ENCODE data around the gene ADAMTS16.

Gene ADAMTS16

GRCh38 chr5:5221724-5222123 lies 81.6 kb downstream of the ADAMTS16 start:
- DNase-seq (ENCODE audit: low read depth, low spot score), result no peak

- DNase-seq (ENCODE audit: low read depth, low spot score), result no peak
Observed at GRCh38 chr5:5231576-5231975, 91.4 kb downstream of the ADAMTS16 start.

GRCh38 chr5:5234912-5235311 lies 94.8 kb downstream of the ADAMTS16 start:
- DNase-seq (ENCODE audit: low read depth, low spot score), result no peak

GRCh38 chr5:5235685-5236084 lies 95.6 kb downstream of the ADAMTS16 start:
- no peak for DNase-seq (ENCODE audit: low read depth, low spot score)

GRCh38 chr5:5239191-5239590 lies 99.1 kb downstream of the ADAMTS16 start:
- no peak for DNase-seq (ENCODE audit: low read depth, low spot score)

GRCh38 chr5:5240234-5240633 lies 100.1 kb downstream of the ADAMTS16 start:
- DNase-seq (ENCODE audit: low read depth, low spot score), result no peak

GRCh38 chr5:5242056-5242455 lies 101.9 kb downstream of the ADAMTS16 start:
- peak; percentile 75 for DNase-seq (ENCODE audit: low read depth, low spot score)

GRCh38 chr5:5246736-5247135 lies 106.6 kb downstream of the ADAMTS16 start:
- DNase-seq (ENCODE audit: low read depth, low spot score), result no peak

GRCh38 chr5:5250758-5251157 lies 110.6 kb downstream of the ADAMTS16 start:
- DNase-seq (ENCODE audit: low read depth, low spot score), result no peak

- peak; percentile 20 for DNase-seq (ENCODE audit: low read depth, low spot score)
Observed at GRCh38 chr5:5252106-5252505, 112.0 kb downstream of the ADAMTS16 start.

GRCh38 chr5:5257353-5257752 lies 117.2 kb downstream of the ADAMTS16 start:
- DNase-seq (ENCODE audit: low read depth, low spot score), result no peak

GRCh38 chr5:5258564-5258963 lies 118.4 kb downstream of the ADAMTS16 start:
- no peak for DNase-seq (ENCODE audit: low read depth, low spot score)

GRCh38 chr5:5264727-5265126 lies 124.6 kb downstream of the ADAMTS16 start:
- no peak for DNase-seq (ENCODE audit: low read depth, low spot score)

- DNase-seq (ENCODE audit: low read depth, low spot score), result peak; percentile 11
Observed at GRCh38 chr5:5266297-5266696, 126.2 kb downstream of the ADAMTS16 start.

GRCh38 chr5:5270161-5270560 lies 130.0 kb downstream of the ADAMTS16 start:
- no peak for DNase-seq (ENCODE audit: low read depth, low spot score)

GRCh38 chr5:5270958-5271785 lies 131.0 kb downstream of the ADAMTS16 start:
- DNase-seq (ENCODE audit: low read depth, low spot score), result peak; percentile 83

- no peak for DNase-seq (ENCODE audit: low read depth, low spot score)
Observed at GRCh38 chr5:5271786-5272321, 131.7 kb downstream of the ADAMTS16 start.

GRCh38 chr5:5273398-5273797 lies 133.3 kb downstream of the ADAMTS16 start:
- no peak for DNase-seq (ENCODE audit: low read depth, low spot score)

GRCh38 chr5:5273976-5274375 lies 133.8 kb downstream of the ADAMTS16 start:
- no peak for DNase-seq (ENCODE audit: low read depth, low spot score)

GRCh38 chr5:5275211-5275610 lies 135.1 kb downstream of the ADAMTS16 start:
- no peak for DNase-seq (ENCODE audit: low read depth, low spot score)

GRCh38 chr5:5276430-5276829 lies 136.3 kb downstream of the ADAMTS16 start:
- DNase-seq (ENCODE audit: low read depth, low spot score), result peak; percentile 10

GRCh38 chr5:5276951-5277517 lies 136.9 kb downstream of the ADAMTS16 start:
- no peak for DNase-seq (ENCODE audit: low read depth, low spot score)

GRCh38 chr5:5278201-5278814 lies 138.2 kb downstream of the ADAMTS16 start:
- DNase-seq (ENCODE audit: low read depth, low spot score), result no peak

All from ELF-1 (cell line).